Putamen (tissue), 1 donor: Measurements from ENCODE around the gene PRPSAP1.
A peak's percentile ranks its signal among the peaks of the same experiment; 100 is the strongest.

Experiments used
- DNase-seq: peaks from one replicate; pipeline ENCODE4 v3.0.0-alpha.2; 2016; ENCODE audit warnings: low spot score

Gene PRPSAP1

DNA sequence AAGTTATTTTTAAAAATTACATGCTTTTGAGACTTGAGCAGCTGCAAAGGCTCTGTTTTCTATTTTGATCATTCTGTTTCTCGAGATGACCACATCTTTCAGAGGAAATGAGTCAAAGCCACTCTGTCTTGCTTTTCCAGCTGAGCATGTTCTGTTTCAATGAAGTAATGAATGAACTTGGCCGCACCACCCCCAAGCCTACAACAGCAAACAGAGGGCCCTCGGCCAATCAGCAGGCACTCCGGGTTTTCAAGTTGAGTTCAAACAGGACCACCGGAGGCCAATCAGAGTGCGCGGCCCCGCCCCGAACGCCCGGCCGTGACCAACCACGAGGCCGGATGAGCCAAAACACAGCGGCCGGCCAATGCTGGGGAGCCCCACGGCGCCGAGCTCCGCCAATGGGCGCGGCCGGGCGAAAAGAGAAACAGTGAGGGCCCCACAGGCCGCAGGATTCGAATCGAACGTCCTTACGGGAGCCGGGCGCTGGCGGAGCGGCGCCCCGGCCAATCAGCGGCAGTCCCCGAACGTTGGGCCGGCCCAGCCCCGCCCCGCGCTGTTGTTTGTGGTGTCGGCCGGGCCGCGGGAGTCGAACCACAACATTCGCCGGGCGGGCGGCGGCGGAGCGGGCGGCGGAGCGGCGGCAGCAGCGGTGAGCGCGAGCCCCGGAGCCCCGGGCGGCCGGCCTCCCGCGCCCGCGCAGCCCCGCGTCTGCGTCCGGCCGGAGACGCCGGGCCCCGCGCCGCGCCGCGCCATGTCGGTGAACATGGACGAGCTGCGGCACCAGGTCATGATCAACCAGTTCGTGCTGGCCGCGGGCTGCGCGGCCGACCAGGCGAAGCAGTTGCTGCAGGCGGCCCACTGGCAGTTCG lies 88.7 kb downstream of the PRPSAP1 start, which contains the start of gene UBALD2:
UBALD2 (plus strand) TSS at position 594 of the 869 bp plus-strand sequence; CDS start at position 752, 158 bp downstream.
- peak; percentile 99 for DNase-seq

DNA sequence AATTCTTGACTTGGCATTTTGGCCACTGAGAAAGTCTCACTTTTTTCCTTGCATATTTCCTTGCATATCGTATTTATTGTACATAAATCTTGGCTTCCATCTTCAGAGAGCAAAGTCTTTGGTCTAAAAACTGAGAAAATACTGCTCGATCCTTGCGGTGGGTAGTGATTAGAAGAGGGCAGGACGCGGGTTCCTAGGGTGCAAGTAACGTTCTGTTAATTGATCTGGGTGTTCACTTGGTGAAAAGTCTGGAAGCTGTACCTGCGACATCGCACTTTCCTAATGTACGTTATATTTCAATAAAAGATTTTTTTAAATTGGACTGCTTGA lies 89.3 kb downstream of the PRPSAP1 start:
- no peak for DNase-seq

DNA sequence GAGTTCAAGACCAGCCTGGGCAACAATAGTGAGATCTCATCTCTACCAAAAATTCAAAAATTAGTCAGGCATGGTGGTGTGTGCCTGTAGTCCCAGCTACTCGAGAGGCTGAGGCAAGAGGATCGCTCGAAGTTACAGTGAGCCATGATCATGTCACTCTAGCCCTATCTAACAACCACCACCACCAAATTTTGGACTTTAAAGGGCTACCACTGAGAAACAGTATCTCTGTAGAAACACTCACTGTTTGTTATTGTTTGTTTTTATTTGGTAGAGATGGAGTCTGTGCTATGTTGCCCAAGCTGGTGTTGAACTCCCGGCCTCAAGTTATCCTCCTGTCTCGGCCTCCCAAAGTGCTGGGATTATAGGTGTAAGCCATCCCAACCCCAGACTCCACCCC lies 89.8 kb downstream of the PRPSAP1 start:
- no peak for DNase-seq

DNA sequence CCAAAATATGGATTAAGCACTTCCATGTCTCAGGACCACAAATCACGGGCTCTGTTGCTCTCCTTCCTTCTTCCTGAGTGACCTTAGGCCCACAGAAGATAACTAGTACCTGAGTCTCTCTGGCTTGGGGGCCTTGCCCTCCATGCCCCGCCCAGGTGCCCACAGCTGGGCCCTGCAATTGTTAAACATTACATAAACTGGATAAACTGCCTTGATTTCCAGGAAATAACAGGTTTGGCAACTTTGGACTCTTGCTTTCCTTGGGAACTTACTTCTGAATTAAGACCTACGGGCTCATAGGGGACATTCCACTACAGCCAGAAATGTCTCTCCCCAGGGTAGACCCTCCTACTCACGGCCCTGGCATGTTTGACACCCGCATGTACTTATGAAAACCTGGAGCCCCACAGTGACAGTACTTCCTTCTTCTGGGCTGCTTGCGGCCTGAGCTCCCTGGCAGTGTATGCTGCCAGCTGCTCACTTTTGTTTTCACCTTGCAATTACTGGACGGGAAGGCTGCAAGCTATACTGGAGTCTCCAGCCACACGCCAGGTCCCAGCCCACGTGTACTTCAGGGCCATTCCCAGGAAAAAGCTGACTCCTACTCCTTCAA lies 90.9 kb downstream of the PRPSAP1 start:
- no peak for DNase-seq

DNA sequence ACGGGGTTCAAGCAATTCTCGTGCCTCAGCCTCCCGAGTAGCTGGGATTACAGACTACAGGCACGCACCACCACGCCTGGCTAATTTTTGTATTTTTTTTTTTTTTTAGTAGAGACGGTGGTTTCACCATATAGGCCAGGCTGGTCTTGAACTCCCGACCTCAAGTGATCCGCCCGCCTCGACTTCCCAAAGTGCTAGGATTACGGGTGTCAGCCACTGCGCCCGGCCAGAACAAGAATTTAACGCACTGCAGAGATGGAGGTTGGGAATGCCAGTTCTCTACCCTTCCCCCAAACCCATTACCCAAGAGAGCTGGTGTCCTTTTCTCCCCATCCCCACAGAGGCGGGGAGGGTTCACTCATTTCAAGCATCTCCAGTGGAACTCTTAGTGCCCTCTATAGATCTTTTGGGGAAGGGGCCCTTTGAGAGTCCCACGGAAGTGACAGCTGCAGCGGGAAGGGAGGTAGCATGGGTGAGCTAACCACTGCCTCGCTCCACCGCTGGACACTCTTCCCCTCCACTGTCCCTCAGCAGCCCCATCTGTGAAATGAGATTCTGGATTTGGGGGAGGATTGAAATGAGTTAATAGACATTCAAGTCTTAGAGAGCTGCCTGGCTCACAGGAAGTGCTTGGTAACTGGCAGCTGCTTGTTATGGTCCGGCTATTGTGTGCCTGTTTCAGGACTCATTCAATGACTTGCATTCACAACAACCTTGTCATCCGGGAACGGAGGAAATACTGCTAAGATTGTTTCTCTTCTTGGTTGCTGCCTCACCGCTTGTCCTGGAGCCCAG lies 92.1 kb downstream of the PRPSAP1 start:
- DNase-seq: no peak

DNA sequence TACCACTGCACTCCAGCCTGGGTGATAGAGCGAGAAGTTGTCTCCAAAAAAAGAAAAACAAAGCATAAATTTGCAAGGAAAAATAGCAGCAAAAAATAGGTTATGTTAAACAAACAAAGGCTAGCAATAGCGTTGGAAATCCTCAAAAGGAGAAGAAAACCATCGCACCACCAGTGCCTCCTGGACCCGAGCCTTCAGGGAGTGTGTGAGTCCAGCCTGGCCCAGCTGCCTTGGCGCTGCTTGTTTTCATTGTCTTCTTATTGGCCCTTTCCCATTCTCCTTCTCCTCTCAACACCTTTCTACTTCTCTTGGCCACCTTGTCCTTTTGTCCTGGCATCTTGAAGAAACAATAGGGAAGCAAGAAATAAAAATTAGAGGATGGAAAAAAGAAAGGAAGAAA lies 93.0 kb downstream of the PRPSAP1 start:
- DNase-seq: no peak

DNA sequence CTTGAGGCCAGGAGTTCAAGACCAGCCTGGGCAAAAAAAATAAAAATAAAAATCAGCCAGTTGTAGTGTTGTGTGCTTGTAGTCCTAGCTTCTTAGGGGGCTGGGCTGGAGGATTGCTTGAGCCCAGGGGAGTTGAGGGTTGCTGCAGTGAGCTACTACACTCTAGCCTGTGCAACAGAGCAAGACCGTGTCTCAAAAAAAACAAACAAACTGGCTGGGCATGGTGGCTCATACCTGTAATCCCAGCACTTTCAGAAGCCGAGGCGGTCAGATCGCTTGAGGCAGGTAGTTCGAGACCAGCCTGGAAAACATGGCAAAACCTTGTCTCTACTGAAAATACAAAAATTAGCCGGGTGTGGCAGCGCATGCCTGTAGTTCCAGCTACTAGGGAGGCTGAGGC lies 93.5 kb downstream of the PRPSAP1 start:
- no peak for DNase-seq
